Muscle of back (tissue), 11 donors: Measurements from ENCODE around the gene NPBWR2. TPM values are rescaled to one million over a fixed set of nuclear protein-coding genes. Genes with fewer than 3 reads are reported as not detected.

ENCODE experiments used
- DNase-seq, 3 donors: peaks; one replicate each; pipeline versions ENCODE4 v3.0.0 to v3.0.0-alpha.2; 2013
- polyA plus RNA-seq, 10 donors: library from polyadenylated mRNA; unstranded; fragments of 120-200 nt; gene quantifications; one replicate each; pipeline ENCODE4 v1.2.1, GENCODE V29; 2013; ENCODE audit not compliant: insufficient read length in 10 of 10

The NPBWR2 gene
- polyA plus RNA-seq, 10 donors: not detected

GRCh38 chr20:64057628-64058498, 49.5 kb downstream of the NPBWR2 start:
- DNase-seq: peak in 1 of 3 donors; percentile 74

- DNase-seq: no peak
Observed at GRCh38 chr20:64056889-64057627, 50.3 kb downstream of the NPBWR2 start.

- DNase-seq: no peak
Observed at GRCh38 chr20:64056639-64056888, 50.8 kb downstream of the NPBWR2 start.

GRCh38 chr20:64055893-64056638, 51.3 kb downstream of the NPBWR2 start:
- no peak for DNase-seq

- no peak for DNase-seq
Observed at GRCh38 chr20:64055396-64055892, 51.9 kb downstream of the NPBWR2 start.

GRCh38 chr20:64053841-64054661, 53.3 kb downstream of the NPBWR2 start:
- peak in 2 of 3 donors; percentile 52 to 82 for DNase-seq

Other genes with a start within 250 kb of the NPBWR2 start
- not detected for gene ABHD16B, start 246.1 kb downstream of the NPBWR2 start, polyA plus RNA-seq
- 10 to 100 TPM; 65.5 to 85.7 (median 77.4) TPM for gene TPD52L2, start 242.3 kb downstream of the NPBWR2 start, polyA plus RNA-seq
- gene DNAJC5, start 212.4 kb downstream of the NPBWR2 start, polyA plus RNA-seq: 10 to 100 TPM; 24.0 to 32.5 (median 29.9) TPM
- gene UCKL1, start 151.1 kb downstream of the NPBWR2 start, polyA plus RNA-seq: 10 to 100 TPM; 28.3 to 58.9 (median 41.3) TPM
- 10 to 100 TPM; 19.3 to 30.6 (median 23.8) TPM for gene ZNF512B, start 137.6 kb downstream of the NPBWR2 start, polyA plus RNA-seq
- 1 to 10 TPM; 2.1 to 4.2 (median 3.0) TPM for gene SAMD10, start 127.9 kb downstream of the NPBWR2 start, polyA plus RNA-seq
- gene PRPF6, start 126.4 kb downstream of the NPBWR2 start, polyA plus RNA-seq: 10 to 100 TPM; 45.9 to 58.2 (median 52.8) TPM
- 1 to 10 TPM in 2 of 10 donors, under 1 TPM in 8; 0.42 to 1.1 (median 0.66) TPM for gene C20orf204, start 71.4 kb downstream of the NPBWR2 start, polyA plus RNA-seq
- 10 to 100 TPM in 7 of 10 donors, 1 to 10 TPM in 3; 7.0 to 16.8 (median 10.7) TPM for gene SOX18, start 57.9 kb downstream of the NPBWR2 start, polyA plus RNA-seq
- gene TCEA2, start 44.4 kb downstream of the NPBWR2 start, polyA plus RNA-seq: 10 to 100 TPM; 38.5 to 50.1 (median 42.5) TPM
- gene RGS19, start 28.0 kb downstream of the NPBWR2 start, polyA plus RNA-seq: 10 to 100 TPM in 1 of 10 donors, 1 to 10 TPM in 9; 4.4 to 10.2 (median 5.6) TPM
- 1 to 10 TPM in 8 of 10 donors, under 1 TPM in 2; 0.71 to 1.8 (median 1.1) TPM for gene OPRL1, start 27.5 kb downstream of the NPBWR2 start, polyA plus RNA-seq
- gene LKAAEAR1, start 23.2 kb downstream of the NPBWR2 start, polyA plus RNA-seq: under 1 TPM in 3 of 10 donors, not detected in 7; 0.16 to 0.38 (median 0.23) TPM
- gene MYT1, start 56.9 kb upstream of the NPBWR2 start, polyA plus RNA-seq: under 1 TPM; 0.05 to 0.78 (median 0.11) TPM
- 10 to 100 TPM; 44.3 to 89.0 (median 58.3) TPM for gene PCMTD2, start 148.2 kb upstream of the NPBWR2 start, polyA plus RNA-seq